ENCODE measurements around the gene IBTK.

The IBTK gene

GRCh38 chr6:82263916-82264315, 16.4 kb upstream of the IBTK start:
- Histone ChIP-seq H3F3A (ENCODE audit: insufficient read depth) (no peaks in the 10 kb centered on the region), H3K4me2 (ENCODE audit: low read depth, low read length, poor library complexity, severe bottlenecking) (no peak overlapping the region), H3K79me2 (ENCODE audit: insufficient read depth, low read length) (no peaks in the 10 kb centered on the region), H3K9me2 (replicated peaks; ENCODE audit: insufficient read depth, low read length) (no peaks in the 10 kb centered on the region), H3K27me3 (ENCODE audit: low read length) (no peaks in the 10 kb centered on the region; the same call in 1 of the 2 replicates), H3K9me3 (ENCODE audit: insufficient read depth, low read length) (no peaks in the 10 kb centered on the region), H3K9ac (ENCODE audit: low read length) (no peak overlapping the region), H3K27ac (ENCODE audit: low read depth, low read length) (no peak overlapping the region), H2AFZ (ENCODE audit: low read depth, low read length, severe bottlenecking) (no peak overlapping the region), H4K20me1 (ENCODE audit: low read depth, low read length) (no peaks in the 10 kb centered on the region), H3K4me3 (ENCODE audit: insufficient read depth, low read length, poor library complexity, severe bottlenecking) (no peak overlapping the region), H3K36me3 (ENCODE audit: low read length) (no peaks in the 10 kb centered on the region)
- no peak for TF ChIP-seq EZH2phosphoT487 (conservative IDR thresholded peaks at IDR 0.05; ENCODE audit: low read length)
- TF ChIP-seq CTCF (IDR thresholded peaks at IDR 0.05; ENCODE audit: insufficient read depth, low read length, poor library complexity, severe bottlenecking) = no peak

- Histone ChIP-seq H2AFZ (ENCODE audit: low read depth, low read length, severe bottlenecking) (no peak overlapping the region), H3F3A (ENCODE audit: insufficient read depth) (no peaks in the 10 kb centered on the region), H3K9me3 (ENCODE audit: insufficient read depth, low read length) (no peaks in the 10 kb centered on the region), H4K20me1 (ENCODE audit: low read depth, low read length) (no peaks in the 10 kb centered on the region), H3K79me2 (ENCODE audit: insufficient read depth, low read length) (no peaks in the 10 kb centered on the region), H3K9me2 (replicated peaks; ENCODE audit: insufficient read depth, low read length) (no peaks in the 10 kb centered on the region), H3K27ac (ENCODE audit: low read depth, low read length) (no peak overlapping the region), H3K36me3 (ENCODE audit: low read length) (no peaks in the 10 kb centered on the region), H3K27me3 (ENCODE audit: low read length) (no peaks in the 10 kb centered on the region; the same call in 1 of the 2 replicates), H3K4me3 (ENCODE audit: insufficient read depth, low read length, poor library complexity, severe bottlenecking) (no peak overlapping the region), H3K4me2 (ENCODE audit: low read depth, low read length, poor library complexity, severe bottlenecking) (no peak overlapping the region), H3K9ac (ENCODE audit: low read length) (no peak overlapping the region)
- TF ChIP-seq EZH2phosphoT487 (conservative IDR thresholded peaks at IDR 0.05; ENCODE audit: low read length) (no peak), CTCF (IDR thresholded peaks at IDR 0.05; ENCODE audit: insufficient read depth, low read length, poor library complexity, severe bottlenecking) (no peak)
Measured at GRCh38 chr6:82260997-82261732, 13.6 kb upstream of the IBTK start.

- Histone ChIP-seq H3K9me3 (ENCODE audit: insufficient read depth, low read length) (no peaks in the 10 kb centered on the region), H3K4me2 (ENCODE audit: low read depth, low read length, poor library complexity, severe bottlenecking) (no peak overlapping the region), H3K9me2 (replicated peaks; ENCODE audit: insufficient read depth, low read length) (no peaks in the 10 kb centered on the region), H3K27me3 (ENCODE audit: low read length) (no peaks in the 10 kb centered on the region), H3K36me3 (ENCODE audit: low read length) (no peaks in the 10 kb centered on the region), H3K79me2 (ENCODE audit: insufficient read depth, low read length) (no peaks in the 10 kb centered on the region), H3K9ac (ENCODE audit: low read length) (no peak overlapping the region), H3F3A (ENCODE audit: insufficient read depth) (no peaks in the 10 kb centered on the region), H4K20me1 (ENCODE audit: low read depth, low read length) (no peaks in the 10 kb centered on the region), H3K4me3 (ENCODE audit: insufficient read depth, low read length, poor library complexity, severe bottlenecking) (no peak overlapping the region), H2AFZ (ENCODE audit: low read depth, low read length, severe bottlenecking) (no peak overlapping the region), H3K27ac (ENCODE audit: low read depth, low read length) (no peak overlapping the region)
- TF ChIP-seq CTCF (IDR thresholded peaks at IDR 0.05; ENCODE audit: insufficient read depth, low read length, poor library complexity, severe bottlenecking) (no peak), EZH2phosphoT487 (conservative IDR thresholded peaks at IDR 0.05; ENCODE audit: low read length) (no peak)
Measured at GRCh38 chr6:82259389-82259788, 11.8 kb upstream of the IBTK start.
